Lower leg skin (tissue), 4 donors: Measurements from ENCODE around the gene CDHR1. TPM values are rescaled to one million over a fixed set of nuclear protein-coding genes. Genes with fewer than 3 reads are reported as not detected.

Source experiments
- DNase-seq, 2 donors: peaks; one replicate each; pipeline ENCODE4 v3.0.0-alpha.2; 2019; ENCODE audit warnings: low spot score in 2 of 2
- H3K4me3 ChIP-seq: fragments of 200-600 bp; sonication (generic); 2 replicates; pipeline ENCODE4 v1.5.1; 2017; ENCODE audit warnings: mild to moderate bottlenecking, low read depth; ENCODE audit not compliant: poor library complexity, severe bottlenecking
- POLR2A ChIP-seq, 2 donors: fragments of 450-650 bp; IDR thresholded peaks; one replicate each; pipeline ENCODE4 v1.6.1; 2016 to 2017; ENCODE audit warnings: antibody characterized with exemption in 2 of 2, mild to moderate bottlenecking in 1 of 2, moderate library complexity in 1 of 2
- WGBS, 2 donors: methylation state at CpG; one replicate each; pipeline ENCODE4 v1.1.5; 2018; 5-methylcytosine and 5-hydroxymethylcytosine counted together
- intact Hi-C: fragments of 100-400 bp; cut with DNase I; formaldehyde crosslinking; loops from one replicate; pipeline ENCODE4 v1.15.0; 2023; ENCODE audit warnings: low total_unique reads
- total RNA-seq, 4 donors: library from RNA; depleted of rRNA; stranded (reverse); fragments of >200 nt; gene quantifications; one replicate each; pipeline ENCODE4 v1.1.0, GENCODE V29; 2016
- TF ChIP-seq, protein P1 (sequence below), 3 donors: fragments of 450-650 bp; IDR thresholded peaks; one replicate each; pipeline ENCODE4 v1.5.1; 2016; ENCODE audit warnings: antibody characterized with exemption in 3 of 3, mild to moderate bottlenecking in 3 of 3, moderate library complexity in 2 of 3

CDHR1 gene
- total RNA-seq, 4 donors from 2014 or later: 68.5 to 126 (median 101) TPM

DNA sequence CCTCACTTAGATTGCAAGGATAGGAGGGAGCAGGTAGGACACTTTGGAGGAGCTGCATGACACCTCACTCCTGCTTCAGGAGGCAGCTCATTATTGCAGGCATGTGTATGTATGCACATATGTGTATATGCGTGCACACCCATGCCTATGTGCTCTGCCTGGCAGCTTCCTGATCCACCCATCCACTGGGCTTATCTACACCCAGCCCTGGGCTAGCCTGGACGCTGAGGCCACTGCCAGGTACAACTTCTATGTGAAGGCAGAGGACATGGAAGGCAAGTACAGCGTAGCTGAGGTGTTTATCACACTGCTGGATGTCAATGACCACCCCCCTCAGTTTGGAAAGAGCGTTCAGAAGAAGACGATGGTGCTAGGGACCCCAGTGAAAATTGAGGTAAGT, 17.7 kb downstream of the CDHR1 start:
- peak in 1 of 2 donors; percentile 77 for DNase-seq
- TF ChIP-seq, protein P1, sequence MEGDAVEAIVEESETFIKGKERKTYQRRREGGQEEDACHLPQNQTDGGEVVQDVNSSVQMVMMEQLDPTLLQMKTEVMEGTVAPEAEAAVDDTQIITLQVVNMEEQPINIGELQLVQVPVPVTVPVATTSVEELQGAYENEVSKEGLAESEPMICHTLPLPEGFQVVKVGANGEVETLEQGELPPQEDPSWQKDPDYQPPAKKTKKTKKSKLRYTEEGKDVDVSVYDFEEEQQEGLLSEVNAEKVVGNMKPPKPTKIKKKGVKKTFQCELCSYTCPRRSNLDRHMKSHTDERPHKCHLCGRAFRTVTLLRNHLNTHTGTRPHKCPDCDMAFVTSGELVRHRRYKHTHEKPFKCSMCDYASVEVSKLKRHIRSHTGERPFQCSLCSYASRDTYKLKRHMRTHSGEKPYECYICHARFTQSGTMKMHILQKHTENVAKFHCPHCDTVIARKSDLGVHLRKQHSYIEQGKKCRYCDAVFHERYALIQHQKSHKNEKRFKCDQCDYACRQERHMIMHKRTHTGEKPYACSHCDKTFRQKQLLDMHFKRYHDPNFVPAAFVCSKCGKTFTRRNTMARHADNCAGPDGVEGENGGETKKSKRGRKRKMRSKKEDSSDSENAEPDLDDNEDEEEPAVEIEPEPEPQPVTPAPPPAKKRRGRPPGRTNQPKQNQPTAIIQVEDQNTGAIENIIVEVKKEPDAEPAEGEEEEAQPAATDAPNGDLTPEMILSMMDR (IDR thresholded peaks at IDR 0.05): no peak
- no peak for TF ChIP-seq POLR2A (IDR thresholded peaks at IDR 0.05)
- intact Hi-C loops: loop anchor here (5.0 kb wide), 1 partner anchor 65 kb away; no protein-coding TSS in a partner anchor
- 76 to 86% methylated on average over 5 of the region's 5 CpGs for WGBS, 2 donors
- H3K4me3 ChIP-seq: no peak overlapping the region

DNA sequence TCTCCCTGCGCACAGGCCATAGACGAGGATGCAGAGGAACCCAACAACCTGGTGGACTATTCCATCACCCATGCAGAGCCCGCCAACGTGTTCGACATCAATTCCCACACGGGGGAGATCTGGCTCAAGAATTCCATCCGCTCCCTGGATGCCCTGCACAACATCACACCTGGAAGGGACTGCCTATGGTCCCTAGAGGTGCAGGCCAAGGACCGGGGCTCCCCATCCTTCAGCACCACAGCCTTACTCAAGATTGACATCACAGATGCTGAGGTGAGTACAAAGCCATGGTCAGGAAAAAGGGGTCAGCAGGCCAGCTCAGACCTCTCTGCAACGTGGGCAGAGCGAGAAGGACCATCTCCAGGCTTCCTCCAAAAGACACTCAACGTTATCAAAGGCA, 18.7 kb downstream of the CDHR1 start:
- 87 to 92% methylated on average over 11 of the region's 11 CpGs for WGBS, 2 donors
- no peak overlapping the region for H3K4me3 ChIP-seq
- TF ChIP-seq, protein P1 (IDR thresholded peaks at IDR 0.05): no peak
- TF ChIP-seq POLR2A (IDR thresholded peaks at IDR 0.05): no peak
- peak in 1 of 2 donors; percentile 43 for DNase-seq
- intact Hi-C loops: loop anchor here (5.0 kb wide), 1 partner anchor 66 kb away; no protein-coding TSS in a partner anchor

DNA sequence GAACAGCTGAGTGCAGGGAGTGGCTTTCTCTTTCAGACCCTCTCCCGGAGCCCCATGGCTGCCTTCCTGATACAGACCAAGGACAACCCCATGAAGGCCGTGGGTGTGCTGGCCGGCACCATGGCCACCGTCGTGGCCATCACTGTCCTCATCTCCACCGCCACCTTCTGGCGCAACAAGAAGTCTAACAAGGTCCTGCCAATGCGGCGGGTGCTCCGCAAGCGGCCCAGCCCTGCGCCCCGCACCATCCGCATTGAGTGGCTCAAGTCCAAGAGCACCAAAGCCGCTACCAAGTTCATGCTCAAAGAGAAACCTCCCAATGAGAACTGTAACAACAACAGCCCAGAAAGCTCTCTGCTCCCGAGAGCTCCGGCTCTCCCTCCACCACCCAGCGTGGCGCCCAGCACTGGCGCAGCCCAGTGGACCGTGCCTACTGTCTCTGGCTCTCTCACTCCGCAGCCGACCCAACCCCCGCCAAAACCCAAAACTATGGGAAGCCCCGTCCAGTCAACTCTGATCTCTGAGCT, 19.8 kb downstream of the CDHR1 start:
- H3K4me3 ChIP-seq: no peak overlapping the region
- 73 to 80% methylated on average over 23 to 24 of the region's 25 CpGs for WGBS, 2 donors
- no peak for TF ChIP-seq POLR2A (IDR thresholded peaks at IDR 0.05)
- TF ChIP-seq, protein P1 (IDR thresholded peaks at IDR 0.05): no peak
- DNase-seq: peak in 1 of 2 donors; percentile 83
- intact Hi-C loops: loop anchor here (5.0 kb wide), 1 partner anchor 67 kb away; no protein-coding TSS in a partner anchor

DNA sequence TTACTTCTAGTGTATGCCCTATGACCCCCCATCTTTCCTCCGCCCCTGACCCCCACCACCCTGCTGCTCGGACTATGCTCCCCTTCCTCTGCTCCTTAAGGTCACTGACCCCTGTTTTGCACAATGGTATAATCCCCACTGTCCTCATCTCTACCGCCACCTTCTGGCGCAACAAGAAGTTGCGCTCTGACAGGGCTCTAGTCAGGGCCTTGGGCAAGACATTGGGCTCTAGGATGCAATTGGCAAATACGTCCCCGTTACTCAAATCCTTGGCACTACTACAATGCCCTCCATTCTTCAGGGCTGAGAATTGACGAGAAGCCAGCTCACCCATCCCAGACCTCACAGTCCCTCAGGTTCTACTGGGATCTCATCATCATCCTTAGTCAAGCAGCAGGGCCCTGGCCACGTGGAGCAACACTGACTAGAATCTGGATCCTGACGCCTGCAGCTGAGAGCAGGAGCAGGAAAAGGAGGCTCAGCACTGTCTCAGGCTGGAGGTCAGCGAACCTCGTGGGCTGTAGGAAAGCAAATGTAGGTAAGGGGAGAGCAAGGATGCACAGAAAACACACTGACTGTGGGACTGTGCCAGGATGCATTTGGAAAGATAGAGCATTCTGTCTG, 20.4 kb downstream of the CDHR1 start:
- H3K4me3 ChIP-seq: no peak overlapping the region
- intact Hi-C loops: loop anchor here (5.0 kb wide), 1 partner anchor 67 kb away; no protein-coding TSS in a partner anchor
- TF ChIP-seq, protein P1 (IDR thresholded peaks at IDR 0.05): no peak
- no peak for TF ChIP-seq POLR2A (IDR thresholded peaks at IDR 0.05)
- DNase-seq: peak in 1 of 2 donors; percentile 60
- 38 to 46% methylated on average over 12 of the region's 12 CpGs for WGBS, 2 donors

DNA sequence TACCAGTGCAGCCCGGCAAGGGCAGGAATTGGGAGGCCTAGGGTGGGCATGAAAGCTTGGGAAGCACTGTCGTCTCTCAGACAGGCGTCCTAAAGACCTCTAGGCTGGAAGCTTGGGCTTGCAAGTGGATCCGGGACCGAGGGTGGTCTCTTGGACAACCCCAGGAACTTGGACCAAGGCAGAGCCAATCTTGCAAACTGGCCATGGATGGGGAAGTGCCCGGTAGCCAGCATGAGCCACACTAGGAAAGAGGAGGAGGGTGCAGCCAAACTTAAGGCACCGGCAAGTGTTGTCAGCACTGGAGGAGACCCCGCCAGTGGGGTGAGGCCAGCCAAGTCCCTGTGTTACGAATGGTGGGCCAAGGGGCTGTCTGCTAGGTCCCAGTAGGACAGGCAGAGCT, 22.5 kb downstream of the CDHR1 start:
- peak in 1 of 2 donors; percentile 81 for DNase-seq
- 82 to 86% methylated on average over 9 of the region's 9 CpGs for WGBS, 2 donors
- intact Hi-C loops: no loop called here
- H3K4me3 ChIP-seq: no peak overlapping the region
- TF ChIP-seq, protein P1 (IDR thresholded peaks at IDR 0.05): no peak
- TF ChIP-seq POLR2A (IDR thresholded peaks at IDR 0.05): no peak
